Right lobe of liver (tissue), 4 donors: ENCODE measurements around the gene TREX2.

Source experiments
- CTCF ChIP-seq, 4 donors: fragments of 200-600 bp in 3 of 4; fragments of 450-650 bp in 1 of 4; IDR thresholded peaks; one replicate each; pipeline versions ENCODE4 v1.5.1 to v1.8.0; 2016 to 2022; ENCODE audit warnings: antibody characterized with exemption in 4 of 4, mild to moderate bottlenecking in 2 of 4
- POLR2A ChIP-seq: fragments of 450-650 bp; IDR thresholded peaks from one replicate; pipeline ENCODE4 v1.6.1; 2017; ENCODE audit warnings: antibody characterized with exemption, mild to moderate bottlenecking
- donor health status: DM: no; HTN: no; CAD: no.
- donor health status: DM: no; HTN: no; CAD: no.
- donor health status: DM: no; HTN: yes; CAD: no.

- TF ChIP-seq CTCF (IDR thresholded peaks at IDR 0.05) (no peak), POLR2A (no peak)
Observed at GRCh38 chrX:153408221-153408721, 37.6 kb downstream of the TREX2 start.
